GM21786 (cell line): ENCODE data around the gene TMEM141.
"Not testable (repeated sequence)": the region's sequence is repeated elsewhere in the genome, so short reads cannot be mapped to it uniquely, and the experiment has no call there.

Experiments used
- ATAC-seq: cut with Tn5 transposase; IDR thresholded peaks from one replicate; pipeline ENCODE4 v1.9.1; 2021; ENCODE audit not compliant: unreplicated experiment

The TMEM141 gene

DNA sequence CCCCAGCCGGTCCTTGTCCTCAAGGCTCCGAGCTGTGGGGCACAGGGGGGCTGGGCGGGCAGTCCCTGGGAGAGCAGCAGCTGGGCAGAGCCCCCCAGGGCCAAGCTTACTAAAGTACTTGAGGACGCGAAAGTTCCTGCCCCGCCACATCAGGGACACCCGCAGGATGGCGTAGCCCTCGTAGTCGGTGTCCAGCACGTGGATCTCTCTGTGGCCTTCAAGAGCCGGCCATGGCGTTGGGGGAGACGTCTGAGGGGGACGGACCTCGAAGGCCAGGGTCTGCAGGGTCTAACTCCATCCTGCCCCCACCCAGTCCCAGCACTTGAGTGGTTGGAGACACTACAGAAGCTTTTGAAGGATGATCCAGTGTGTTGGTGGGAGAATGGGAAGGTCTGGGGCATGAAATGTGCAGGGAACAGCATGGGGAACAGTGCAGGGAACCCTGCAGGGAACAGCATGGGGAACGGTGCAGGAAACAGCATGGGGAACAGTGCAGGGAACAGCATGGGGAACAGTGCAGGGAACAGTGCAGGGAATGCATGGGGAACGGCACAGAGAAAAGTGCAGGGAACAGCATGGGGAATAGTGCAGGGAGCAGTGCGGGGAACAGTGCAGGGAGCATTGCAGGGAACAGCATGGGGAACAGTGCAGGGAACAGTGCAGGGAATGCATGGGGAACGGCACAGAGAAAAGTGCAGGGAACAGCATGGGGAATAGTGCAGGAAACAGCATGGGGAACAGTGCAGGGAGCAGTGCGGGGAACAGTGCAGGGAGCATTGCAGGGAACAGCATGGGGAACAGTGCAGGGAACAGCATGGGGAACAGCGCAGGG, 35.6 kb upstream of the TMEM141 start:
- ATAC-seq: not testable (repeated sequence)

DNA sequence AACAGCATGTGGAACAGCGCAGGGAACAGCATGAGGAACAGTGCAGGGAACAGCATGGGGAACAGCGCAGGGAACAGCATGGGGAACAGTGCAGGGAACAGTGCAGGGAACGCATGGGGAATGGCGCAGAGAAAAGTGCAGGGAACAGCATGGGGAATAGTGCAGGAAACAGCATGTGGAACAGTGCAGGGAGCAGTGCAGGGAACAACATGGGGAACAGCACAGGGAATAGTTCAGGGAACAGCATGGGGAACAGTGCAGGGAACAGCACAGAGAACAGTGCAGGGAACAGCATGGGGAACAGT, 35.1 kb upstream of the TMEM141 start:
- no peak for ATAC-seq

DNA sequence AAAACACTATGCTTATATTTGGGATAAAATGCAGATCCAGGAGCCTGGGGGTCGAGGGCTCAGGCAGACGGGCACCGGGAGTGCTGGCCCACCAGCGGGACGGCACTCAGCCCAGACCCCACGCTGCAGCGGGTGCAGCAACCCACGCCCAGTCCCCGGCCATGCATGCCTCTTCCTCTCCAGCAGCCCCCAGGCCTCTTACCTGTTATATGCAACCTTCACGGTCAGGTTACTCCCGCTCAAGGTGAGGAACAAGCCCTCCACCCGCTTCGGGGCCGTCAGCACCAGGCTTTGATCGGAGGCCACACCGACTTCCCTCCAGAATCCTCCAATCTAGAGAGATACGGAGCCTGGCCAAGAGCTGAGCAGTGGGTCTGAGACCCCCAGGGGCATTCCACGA, 34.3 kb upstream of the TMEM141 start:
- ATAC-seq: no peak

DNA sequence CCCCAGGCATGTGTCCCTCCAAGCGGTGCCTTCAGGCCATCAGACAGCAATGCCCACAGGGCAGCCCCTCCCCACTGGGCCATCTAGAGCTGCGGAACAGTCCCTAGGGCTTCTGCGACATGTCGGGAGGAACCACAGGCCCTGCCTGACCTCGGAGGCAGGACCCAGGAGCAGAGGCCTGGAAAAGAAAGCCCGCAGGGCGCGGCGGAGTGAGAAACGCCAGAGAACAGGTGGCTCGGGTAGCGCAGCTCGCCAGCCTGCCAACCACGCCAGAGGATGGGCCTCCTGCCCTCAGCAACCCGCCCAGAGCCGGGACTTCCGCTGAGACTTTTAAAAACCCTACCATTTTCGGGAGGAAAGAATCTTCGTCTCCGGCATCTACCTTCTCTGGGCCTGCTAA, 33.8 kb upstream of the TMEM141 start:
- no peak for ATAC-seq

DNA sequence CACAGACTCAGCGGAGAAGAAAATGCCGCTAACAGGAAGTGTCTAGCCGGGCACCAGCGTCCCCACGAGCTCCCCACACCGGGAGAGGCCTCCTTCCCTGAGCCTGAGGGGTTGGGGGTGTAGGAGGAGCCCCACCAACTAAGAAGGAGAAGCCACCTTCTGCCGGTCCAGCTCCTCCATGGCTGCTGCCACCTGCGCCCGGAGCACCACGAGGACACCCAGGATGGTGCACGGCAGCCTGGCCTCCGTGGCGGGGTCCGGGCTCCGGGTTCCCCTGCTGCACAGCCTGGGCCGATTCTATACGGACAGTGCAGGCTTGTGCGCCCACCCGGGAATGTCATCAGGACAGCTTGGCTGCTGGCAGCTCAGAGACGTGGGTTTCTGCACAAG, 33.4 kb upstream of the TMEM141 start:
- no peak for ATAC-seq

DNA sequence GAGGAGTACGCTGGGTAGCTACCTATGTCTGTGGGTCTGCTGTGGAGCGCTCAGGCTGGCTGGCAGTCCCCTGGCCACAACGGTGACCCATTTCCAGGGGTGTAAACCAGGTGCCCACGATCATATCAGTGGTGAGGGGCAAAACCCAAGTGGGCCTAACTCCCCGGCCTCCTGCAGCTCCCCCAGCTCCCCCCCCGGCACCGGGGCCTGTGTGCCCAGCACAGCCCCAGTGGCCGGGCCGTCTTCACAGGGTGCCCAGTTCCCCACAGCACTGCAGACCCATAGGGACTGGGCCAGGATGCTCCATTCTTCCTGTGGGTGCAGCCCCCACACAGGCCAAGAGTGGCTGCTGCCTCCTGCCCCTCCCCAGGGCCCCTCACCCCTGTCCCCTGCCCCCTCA, 32.1 kb upstream of the TMEM141 start:
- ATAC-seq: no peak

DNA sequence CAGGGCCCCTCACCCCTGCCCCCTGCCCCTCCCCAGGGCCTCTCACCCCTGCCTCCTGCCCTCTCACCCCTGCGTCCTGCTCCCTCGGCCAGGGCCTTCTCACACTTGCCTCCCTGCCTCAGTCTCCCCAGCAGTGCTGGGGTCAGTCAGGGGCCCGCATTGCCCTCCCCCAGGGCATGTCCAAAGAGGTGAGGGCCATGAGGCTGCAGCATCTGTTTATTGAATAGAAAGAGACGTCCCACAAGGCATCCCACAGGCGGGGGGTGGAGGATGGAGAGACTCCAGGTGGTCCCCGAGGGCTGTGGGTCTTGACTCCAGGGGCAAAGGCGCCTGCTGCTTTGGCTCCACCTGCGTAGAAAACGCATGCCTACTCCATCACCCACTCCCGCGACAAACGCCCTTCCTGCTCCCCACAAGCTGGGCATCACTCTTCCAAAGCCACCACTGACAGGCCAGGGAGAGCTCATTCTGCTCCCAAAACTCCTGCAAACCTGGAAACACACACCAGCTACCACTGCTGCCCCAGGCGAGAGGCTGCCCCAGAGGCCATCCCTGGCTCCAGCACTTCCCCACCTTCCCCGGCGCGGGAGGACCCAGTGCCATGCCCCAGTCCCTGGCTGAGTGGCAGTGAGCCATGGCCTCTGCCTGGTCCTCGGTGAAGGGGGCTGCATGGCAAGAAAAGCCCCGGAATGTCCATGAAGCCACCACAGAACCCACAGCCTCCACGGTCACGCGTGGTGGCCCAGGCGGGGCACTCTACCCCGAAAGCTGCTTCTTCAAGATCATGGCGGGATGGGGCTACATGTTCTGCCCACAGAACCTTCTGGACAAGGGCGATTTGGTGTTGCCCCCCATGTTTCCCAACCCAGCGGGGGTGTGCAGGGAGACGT, 31.5 kb upstream of the TMEM141 start:
- no peak for ATAC-seq

DNA sequence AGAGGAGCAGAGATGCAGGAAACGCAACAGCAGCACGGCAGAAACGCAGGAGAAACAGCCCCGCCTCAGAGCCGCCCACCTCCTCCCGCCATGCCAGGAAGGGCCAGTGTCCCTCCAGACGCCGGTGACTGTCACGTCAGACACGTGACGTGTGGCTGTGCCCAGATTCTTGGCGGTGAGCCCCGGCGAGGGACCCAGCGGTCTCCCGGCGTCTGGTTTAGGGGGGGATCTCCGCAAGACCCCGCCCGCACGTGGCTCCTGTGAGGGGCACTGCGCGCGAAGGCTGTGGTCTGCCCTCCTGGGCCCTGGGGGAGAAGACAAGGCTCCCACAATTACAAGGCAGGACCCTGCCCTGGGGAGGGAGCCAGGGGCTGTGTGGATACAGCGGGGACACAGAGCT, 30.7 kb upstream of the TMEM141 start:
- ATAC-seq: no peak

DNA sequence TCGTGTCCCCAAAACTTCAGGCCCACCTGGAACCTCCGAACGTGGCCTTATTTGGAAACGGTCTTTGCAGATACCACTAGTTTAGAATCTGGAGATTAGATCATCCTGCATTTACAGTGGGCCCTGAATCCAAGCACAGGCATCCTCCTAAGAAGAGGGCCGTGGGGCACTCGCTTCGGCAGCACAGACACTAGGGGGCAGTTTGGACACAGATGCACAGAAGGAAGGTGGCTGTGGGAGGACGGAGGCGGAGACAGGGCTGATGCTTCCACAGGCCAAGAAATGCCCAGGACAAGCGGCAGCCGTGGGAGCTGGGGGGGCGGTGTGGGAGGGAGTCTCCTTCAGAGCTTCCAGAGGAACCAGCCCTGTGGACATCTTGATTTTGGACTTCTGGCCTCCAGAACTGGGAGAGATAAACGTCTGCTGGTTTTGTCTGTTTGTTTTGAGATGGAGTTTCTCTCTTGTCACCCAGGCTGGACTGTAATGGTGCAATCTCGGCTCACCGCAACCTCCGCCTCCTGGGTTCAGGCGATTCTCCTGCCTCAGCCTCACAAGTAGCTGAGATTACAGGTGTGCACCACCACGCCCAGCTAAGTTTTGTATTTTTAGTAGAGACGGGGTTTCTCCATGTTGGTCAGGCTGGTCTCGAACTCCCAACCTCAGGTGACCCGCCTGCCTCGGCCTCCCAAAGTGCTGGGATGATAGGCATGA, 30.2 kb upstream of the TMEM141 start:
- ATAC-seq: not testable (repeated sequence)

DNA sequence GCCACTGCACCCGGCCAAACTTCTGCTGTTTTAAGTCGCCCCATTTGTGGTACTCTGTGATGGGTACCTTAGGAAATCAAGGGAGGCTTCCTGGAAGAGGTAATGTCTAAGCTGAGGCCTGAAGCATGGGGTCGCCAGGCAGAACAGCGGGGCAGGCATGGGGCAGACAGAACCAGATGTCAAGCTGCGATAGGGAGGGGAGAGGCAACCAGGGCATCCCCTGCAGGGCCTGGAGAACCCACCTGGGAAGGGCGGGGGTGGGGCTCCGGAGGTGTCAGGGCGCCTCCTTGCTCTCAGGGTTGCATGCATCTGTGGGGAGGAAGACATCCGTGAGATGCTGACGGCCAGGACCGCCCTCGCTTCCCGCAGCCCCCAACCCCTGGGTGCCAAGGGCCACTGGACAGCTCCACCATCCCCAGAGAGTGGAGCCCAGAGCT, 29.6 kb upstream of the TMEM141 start:
- ATAC-seq: no peak

DNA sequence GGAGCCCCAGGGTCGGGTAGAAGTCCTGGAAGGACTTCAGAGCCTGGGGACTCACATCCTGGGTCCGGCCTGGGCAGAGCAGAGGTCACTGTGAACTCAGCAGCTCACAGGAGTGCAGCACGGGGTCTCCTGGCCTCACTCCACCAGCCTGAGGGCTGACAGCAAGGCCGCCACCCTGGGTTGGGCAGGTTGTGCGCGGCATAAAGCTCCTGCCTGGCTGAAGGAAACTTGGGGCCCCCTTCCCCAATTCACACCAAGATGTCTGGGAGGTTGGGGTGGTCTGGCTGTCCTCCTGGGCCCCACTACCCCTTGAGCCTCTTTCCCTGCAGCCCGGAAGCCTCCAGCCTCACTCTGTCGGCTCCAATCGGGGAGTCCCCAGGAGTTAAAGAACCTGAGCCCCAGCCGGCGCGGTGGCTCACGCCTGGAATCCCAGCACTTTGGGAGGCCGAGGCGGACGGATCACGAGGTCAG, 28.9 kb upstream of the TMEM141 start:
- no peak for ATAC-seq

DNA sequence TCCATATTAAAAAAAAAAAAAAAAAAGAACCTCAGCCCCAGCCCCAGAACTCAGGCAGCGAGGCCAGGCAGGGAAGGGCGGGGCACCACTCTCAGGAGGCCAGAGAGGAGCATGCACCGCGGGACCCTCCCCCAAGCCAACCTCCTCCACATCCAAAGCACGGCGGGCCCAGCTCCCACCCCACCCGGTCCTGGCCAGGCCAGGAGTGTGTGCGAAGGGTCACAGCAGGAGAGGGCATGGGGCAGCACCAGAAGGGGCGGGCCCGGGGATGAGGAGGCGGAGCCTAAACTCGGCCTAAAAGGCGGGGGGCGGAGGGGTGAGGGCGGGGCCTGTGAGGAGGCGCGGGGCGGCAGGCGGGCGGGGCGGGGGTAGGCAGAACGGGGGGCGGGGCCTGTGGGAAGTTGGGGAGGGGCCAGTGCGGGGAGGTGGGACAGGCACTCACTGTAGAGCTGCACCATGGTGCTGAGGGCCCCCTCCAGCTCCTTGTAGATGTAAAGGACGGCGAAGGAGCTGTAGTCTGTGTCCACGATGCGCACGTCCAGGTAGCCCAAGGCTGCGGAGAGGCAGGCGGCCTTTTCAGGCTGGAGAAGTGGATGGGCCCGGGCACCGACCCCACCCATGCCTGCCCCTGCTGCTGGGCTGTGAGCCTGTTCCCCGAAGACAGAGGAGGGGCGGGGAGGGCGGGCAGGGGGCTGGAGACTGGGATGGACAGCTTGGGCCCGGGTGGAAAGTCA, 28.1 kb upstream of the TMEM141 start:
- ATAC-seq: no peak

DNA sequence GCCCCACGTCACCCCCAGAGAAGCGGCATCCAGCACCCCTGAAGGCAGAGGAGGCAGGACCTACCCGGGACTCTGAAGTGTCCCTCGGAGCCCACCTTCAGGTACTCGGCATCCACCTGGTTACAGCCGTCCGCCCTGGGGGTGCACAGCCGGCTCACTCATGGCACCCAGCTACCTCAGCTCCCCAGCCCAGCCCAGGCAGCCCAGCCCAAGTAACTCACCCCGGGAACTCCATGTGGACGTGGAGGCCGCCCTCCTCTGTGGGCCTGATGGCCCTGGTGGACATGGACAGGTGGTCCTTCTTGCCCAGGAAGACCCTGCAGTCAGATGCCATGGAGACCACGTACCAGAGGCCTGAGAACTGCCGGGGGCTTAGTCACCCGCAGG, 27.5 kb upstream of the TMEM141 start:
- ATAC-seq: no peak

DNA sequence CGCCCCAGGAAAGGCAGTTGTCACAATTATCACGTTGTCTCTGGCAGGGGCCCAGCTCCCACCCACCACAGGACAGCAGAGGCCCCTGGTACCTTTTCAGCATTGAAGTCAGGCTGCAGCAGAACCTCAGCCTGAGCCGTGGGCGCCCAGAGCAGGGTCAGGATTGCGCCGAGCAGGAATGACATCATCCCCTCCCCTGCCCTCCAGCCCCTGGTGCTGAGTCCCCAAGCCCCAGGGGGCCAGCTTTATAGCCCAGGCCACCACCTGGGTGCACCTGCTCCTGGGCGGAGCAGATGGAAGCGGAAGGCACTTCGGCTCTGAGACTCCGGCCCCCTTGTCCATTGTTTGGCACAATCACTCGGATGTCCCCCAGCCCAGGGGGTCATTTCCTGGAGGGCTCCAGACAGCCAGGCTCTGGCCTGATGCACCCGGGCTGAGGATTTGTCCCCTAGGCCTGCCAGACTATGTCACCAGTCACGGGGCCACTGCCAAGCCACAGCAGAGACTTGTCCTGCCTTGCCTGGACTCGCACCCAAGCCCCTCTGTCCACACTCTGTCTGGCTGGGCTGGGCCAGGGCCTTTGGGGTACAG, 26.7 kb upstream of the TMEM141 start, which contains the start of gene LCN15:
Gene LCN15, minus strand, starts transcription at position 218 of the 591 bp plus-strand sequence. Its CDS starts 30 bp downstream, at position 188.
- ATAC-seq: no peak

DNA sequence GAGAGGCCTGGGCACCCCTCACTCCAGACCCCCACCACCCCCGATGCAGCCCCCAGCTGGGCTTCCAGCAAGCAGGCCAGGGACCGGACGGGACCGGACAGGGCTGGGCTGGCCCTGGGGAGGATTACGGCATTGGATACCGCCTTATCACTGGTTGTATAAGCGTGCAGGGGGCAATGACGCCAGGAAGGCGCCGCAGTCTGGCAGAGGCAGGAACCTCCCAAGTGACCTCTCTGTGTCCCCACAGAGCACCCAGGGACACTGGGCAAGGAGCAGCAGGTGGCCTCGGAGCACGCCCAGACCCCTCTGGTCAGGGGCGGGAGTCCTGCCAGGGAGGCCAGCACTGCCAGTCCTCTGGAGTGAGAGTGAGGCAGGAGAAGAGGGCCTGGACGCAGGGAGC, 26.1 kb upstream of the TMEM141 start:
- no peak for ATAC-seq

DNA sequence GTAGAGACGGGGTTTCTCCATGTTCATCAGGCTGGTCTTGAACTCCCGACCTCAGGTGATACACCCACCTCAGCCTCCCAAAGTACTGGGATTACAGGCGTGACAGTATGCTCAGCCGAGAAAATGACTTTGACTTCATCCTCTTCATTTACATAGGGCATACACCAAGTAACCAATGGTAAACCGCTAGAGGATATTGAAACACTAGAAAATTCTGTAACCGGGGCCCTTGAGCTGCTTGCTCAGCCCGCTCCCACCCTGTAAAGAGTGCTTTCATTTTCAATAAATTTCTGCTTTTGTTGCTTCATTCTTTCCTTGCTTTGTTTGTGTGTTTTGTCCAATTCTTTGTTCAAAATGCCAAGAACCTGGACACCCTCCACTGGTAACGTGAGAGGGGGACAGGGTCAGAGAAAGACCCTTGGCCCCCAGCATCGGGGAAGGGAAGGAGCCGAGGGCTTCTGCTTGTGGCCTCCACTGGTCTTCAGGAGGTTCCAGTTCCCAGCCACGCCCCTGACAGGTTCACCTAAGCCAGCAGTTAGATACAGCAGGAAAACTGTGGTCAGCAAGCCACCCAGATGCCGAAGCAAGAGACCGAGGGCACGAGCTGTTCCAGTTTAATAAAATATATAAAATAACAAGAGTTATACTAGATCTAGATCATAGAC, 25.3 kb upstream of the TMEM141 start:
- peak; percentile 48 for ATAC-seq

DNA sequence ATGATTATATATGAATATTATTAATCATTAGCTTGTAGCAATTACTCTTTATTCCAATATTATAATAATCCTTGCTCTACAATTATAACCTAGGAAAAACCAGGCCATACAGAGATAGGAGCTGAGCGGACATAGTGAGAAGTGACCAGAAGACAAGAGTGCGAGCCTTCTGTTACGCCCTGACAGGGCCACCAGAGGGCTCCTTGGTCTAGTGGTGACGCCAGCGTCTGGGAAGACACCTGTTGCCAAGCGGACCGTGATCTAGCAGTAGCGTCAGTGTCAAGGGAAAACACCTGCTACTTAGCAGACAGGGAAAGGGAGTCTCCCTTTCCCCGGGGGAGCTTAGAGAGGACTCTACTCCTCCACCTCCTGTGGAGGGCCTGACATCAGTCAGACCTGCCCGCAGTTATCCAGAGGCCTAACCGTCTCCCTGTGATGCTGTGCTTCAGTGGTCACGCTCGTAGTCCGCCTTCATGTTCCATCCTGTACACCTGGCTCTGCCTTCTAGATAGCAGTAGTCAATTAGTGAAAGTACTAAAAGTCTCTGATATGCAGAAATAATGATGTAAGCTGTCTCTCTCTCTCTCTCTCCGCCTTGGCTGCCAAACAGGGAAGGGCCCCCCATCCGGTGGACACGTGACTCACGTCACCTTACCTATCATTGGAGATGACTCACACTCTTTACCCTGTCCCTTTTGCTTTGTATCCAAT, 24.6 kb upstream of the TMEM141 start:
- not testable (repeated sequence) for ATAC-seq

DNA sequence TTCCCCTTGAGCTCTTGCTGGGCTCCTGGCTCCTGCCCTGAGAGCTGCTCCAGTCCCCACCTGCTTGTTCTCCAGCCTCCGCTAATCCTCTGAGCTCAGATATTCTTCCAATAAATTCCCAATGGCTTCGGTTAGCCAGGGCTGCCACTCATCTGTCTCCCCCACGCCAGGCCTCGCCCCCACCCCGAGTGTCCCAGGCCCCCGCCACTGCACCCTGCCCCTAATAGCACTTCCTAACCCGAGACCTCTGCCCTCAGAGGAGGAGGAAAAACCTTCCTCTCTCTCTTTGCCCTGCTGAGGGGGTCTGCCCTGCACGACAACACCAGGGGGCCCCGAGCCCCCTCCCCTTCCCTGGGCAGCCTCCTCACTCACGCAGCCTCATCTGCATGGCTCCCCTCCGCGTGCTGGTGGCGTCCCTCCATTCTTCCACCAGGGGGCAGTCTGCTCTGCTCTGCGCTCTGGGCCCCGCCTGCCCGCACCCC, 21.4 kb upstream of the TMEM141 start:
- no peak for ATAC-seq

DNA sequence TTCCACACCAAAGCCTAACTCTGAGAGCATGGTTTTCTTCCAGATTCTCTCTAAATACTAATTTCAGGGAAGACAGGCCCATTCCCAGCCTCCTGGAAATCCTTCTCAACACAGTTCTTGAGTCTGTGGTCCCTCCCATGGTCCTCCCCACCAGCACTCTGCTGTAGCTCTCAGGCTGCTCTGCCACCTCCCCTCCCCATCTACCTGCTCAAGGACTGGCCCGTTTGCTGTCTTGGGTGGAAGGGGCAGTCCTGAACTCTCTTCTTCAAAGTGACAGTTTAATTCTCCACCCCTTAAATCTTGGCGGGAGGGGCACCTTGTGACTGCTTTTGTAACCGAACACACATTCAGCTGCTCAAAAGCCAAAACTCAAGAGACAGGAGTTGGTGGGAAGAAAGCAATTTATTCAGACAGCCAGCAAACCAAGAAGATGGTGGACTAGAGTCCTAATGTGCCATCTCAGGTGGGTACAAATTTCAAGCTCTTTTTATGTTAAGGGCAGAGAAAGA, 19.2 kb upstream of the TMEM141 start:
- ATAC-seq: no peak
